HCT116 (cell line): ENCODE results near the gene CABLES1.

Source experiments
- CEBPB ChIP-seq: IDR thresholded peaks from 2 replicates; pipeline ENCODE4 v1.6.1; 2012; ENCODE audit warnings: low read depth
- CTCF ChIP-seq, 3 experiments: fragments of 200-600 bp in 1 of 3; sonication (generic) in 1 of 3; IDR thresholded peaks in 2 of 3; conservative IDR thresholded peaks in 1 of 3; 2 replicates each; pipeline ENCODE4 v1.5.1; 2012 to 2017; ENCODE audit warnings: low read depth in 2 of 3, low read length in 2 of 3, antibody characterized with exemption in 1 of 3, borderline replicate concordance in 1 of 3, control low read depth in 1 of 3, mild to moderate bottlenecking in 1 of 3, mixed read lengths in 1 of 3, mixed run types in 1 of 3, moderate library complexity in 1 of 3; ENCODE audit not compliant: insufficient read depth in 1 of 3
- EZH2 ChIP-seq: fragments of 200-600 bp; sonication (generic); IDR thresholded peaks from 2 replicates; pipeline ENCODE4 v1.6.1; 2017; ENCODE audit warnings: antibody characterized with exemption, mixed run types
- FOSL1 ChIP-seq: IDR thresholded peaks from 2 replicates; pipeline ENCODE4 v1.6.1; 2012; ENCODE audit warnings: low read depth
- JUND ChIP-seq: IDR thresholded peaks from 2 replicates; pipeline ENCODE4 v1.6.1; 2012
- MAX ChIP-seq: IDR thresholded peaks from 2 replicates; pipeline ENCODE4 v1.6.1; 2012
- POLR2A ChIP-seq: IDR thresholded peaks from 2 replicates; pipeline ENCODE4 v1.7.0; 2011; ENCODE audit warnings: borderline replicate concordance; ENCODE audit not compliant: insufficient read depth, insufficient read length; ENCODE audit errors: extremely low read depth
- POLR2AphosphoS5 ChIP-seq: IDR thresholded peaks from 2 replicates; pipeline ENCODE4 v1.6.1; 2011; ENCODE audit warnings: mild to moderate bottlenecking, low read depth, low read length, moderate library complexity
- SP1 ChIP-seq: IDR thresholded peaks from 2 replicates; pipeline ENCODE4 v1.6.1; 2012; ENCODE audit warnings: low read depth
- YY1 ChIP-seq: IDR thresholded peaks from 2 replicates; pipeline ENCODE4 v1.6.1; 2011; ENCODE audit warnings: low read length, low read depth, moderate library complexity, mild to moderate bottlenecking; ENCODE audit not compliant: insufficient replicate concordance; ENCODE audit errors: extremely low read depth
- ZFX ChIP-seq: fragments of 450-650 bp; IDR thresholded peaks from 2 replicates; pipeline ENCODE4 v1.6.1; 2017
- ZNF274 ChIP-seq: fragments of 200-500 bp; sonication (Bioruptor generic); IDR thresholded peaks from 2 replicates; pipeline ENCODE4 v1.6.1; 2014; ENCODE audit warnings: mild to moderate bottlenecking, low read depth, low read length, inconsistent platforms
- TF ChIP-seq, protein P1 (sequence below): IDR thresholded peaks from 2 replicates; pipeline ENCODE4 v1.6.1; 2012; ENCODE audit warnings: low read depth

DNA sequence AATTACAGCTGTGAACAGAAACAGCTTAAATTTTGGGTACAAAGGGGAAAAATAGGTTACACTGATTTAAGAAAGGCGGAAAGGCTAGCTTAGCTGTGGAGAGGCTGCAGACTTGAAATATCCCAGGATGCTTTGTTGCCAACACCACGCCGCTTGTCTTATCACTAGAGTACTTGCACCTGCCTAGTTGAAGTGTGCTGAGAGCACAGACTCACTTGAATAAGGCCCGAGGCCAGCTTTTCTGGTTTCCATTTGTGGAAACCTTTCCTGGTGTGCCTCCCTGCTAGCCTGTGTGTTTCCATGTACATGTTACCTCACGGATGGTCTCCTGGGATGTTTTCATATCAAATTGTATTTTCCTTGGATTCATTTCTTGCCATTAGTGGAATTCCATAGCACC is 3.2 kb downstream of the CABLES1 start:
- TF ChIP-seq MAX (no peak), JUND (no peak), YY1 (no peak), SP1 (no peak), EZH2 (no peak), CTCF (IDR thresholded peaks at IDR 0.05 in 2 of 3, conservative IDR thresholded peaks at IDR 0.05 in 1 of 3; ENCODE audit: borderline replicate concordance in 1 of 3, insufficient read depth in 1 of 3, low read depth in 2 of 3, low read length in 2 of 3) (no peak), POLR2AphosphoS5 (no peak), POLR2A (no peak), ZNF274 (no peak), ZFX (no peak), CEBPB (no peak), FOSL1 (no peak)
- TF ChIP-seq, protein P1, sequence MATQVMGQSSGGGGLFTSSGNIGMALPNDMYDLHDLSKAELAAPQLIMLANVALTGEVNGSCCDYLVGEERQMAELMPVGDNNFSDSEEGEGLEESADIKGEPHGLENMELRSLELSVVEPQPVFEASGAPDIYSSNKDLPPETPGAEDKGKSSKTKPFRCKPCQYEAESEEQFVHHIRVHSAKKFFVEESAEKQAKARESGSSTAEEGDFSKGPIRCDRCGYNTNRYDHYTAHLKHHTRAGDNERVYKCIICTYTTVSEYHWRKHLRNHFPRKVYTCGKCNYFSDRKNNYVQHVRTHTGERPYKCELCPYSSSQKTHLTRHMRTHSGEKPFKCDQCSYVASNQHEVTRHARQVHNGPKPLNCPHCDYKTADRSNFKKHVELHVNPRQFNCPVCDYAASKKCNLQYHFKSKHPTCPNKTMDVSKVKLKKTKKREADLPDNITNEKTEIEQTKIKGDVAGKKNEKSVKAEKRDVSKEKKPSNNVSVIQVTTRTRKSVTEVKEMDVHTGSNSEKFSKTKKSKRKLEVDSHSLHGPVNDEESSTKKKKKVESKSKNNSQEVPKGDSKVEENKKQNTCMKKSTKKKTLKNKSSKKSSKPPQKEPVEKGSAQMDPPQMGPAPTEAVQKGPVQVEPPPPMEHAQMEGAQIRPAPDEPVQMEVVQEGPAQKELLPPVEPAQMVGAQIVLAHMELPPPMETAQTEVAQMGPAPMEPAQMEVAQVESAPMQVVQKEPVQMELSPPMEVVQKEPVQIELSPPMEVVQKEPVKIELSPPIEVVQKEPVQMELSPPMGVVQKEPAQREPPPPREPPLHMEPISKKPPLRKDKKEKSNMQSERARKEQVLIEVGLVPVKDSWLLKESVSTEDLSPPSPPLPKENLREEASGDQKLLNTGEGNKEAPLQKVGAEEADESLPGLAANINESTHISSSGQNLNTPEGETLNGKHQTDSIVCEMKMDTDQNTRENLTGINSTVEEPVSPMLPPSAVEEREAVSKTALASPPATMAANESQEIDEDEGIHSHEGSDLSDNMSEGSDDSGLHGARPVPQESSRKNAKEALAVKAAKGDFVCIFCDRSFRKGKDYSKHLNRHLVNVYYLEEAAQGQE, result no peak
